A549 (cell line): ENCODE results near the gene KIAA0513.

Experiments used
- CTCF ChIP-seq: fragments of >200 bp; sonication (Bioruptor Twin); formaldehyde crosslinking; IDR thresholded peaks from 3 replicates; pipeline ENCODE4 v1.5.1; 2016
- RCOR1 ChIP-seq: fragments of 150-350 bp; IDR thresholded peaks from 2 replicates; pipeline ENCODE4 v1.6.1; 2014; ENCODE audit warnings: antibody characterized with exemption, low read length, low read depth

- no peak for TF ChIP-seq CTCF
- TF ChIP-seq RCOR1, result no peak
Observed at GRCh38 chr16:85105475-85105874, 77.9 kb downstream of the KIAA0513 start.
